A549 (cell line): Measurements from ENCODE around the gene CYP2C8. TPM values are rescaled to one million over a fixed set of nuclear protein-coding genes. Genes with fewer than 3 reads are reported as not detected.

Experiments used
- ATAC-seq, 2 experiments: fragments of 200-7000 bp in 1 of 2; fragments of >200 bp in 1 of 2; cut with Nextera tagmentation in 1 of 2; cut with Tn5 transposase in 1 of 2; 3 replicates each; pipeline versions ENCODE4 v1.8.0 to v1.9.1; 2018 to 2020; ENCODE audit warnings: mild to moderate bottlenecking in 1 of 2, moderate library complexity in 1 of 2
- CTCF ChIA-PET: fragments of 300-600 bp; sonication (Branson Sonifier 250); formaldehyde crosslinking; extraction: SDS; loops from one replicate; lab custom pipeline; 2021; ENCODE audit warnings: antibody characterized with exemption, inconsistent platforms; lab: Yijun Ruan, JAX
- POLR2A ChIA-PET: fragments of 350-600 bp; formaldehyde crosslinking; extraction: SDS; loops from one replicate; lab custom pipeline; 2021; ENCODE audit warnings: antibody characterized with exemption, inconsistent platforms; lab: Yijun Ruan, JAX
- DNase-seq, 2 experiments: peaks; one replicate each; pipeline versions ENCODE4 v3.0.0 to v3.0.0-alpha.2; 2011 to 2016; ENCODE audit warnings: low read depth in 1 of 2, low spot score in 1 of 2
- FAIRE-seq: peaks from 2 replicates; lab custom pipeline; 2011; peaks lifted over from hg19 to GRCh38; lab: Jason Lieb, UNC
- H3K27ac ChIP-seq, 2 experiments: fragments of >200 bp; sonication (Bioruptor Twin); formaldehyde crosslinking; 3 replicates each; pipeline ENCODE4 v1.5.1; 2016 to 2017
- H3K4me1 ChIP-seq: fragments of >200 bp; sonication (Bioruptor Twin); formaldehyde crosslinking; 3 replicates; pipeline ENCODE4 v1.6.1; 2016
- H3K4me2 ChIP-seq: fragments of >200 bp; sonication (Bioruptor Twin); formaldehyde crosslinking; 3 replicates; pipeline ENCODE4 v1.6.1; 2016
- H3K4me3 ChIP-seq: fragments of >200 bp; sonication (Bioruptor Twin); formaldehyde crosslinking; 3 replicates; pipeline ENCODE4 v1.5.1; 2016
- H3K9me3 ChIP-seq: fragments of >200 bp; sonication (Bioruptor Twin); formaldehyde crosslinking; 3 replicates; pipeline ENCODE4 v1.6.1; 2016
- CBX8 ChIP-seq: fragments of 200-600 bp; sonication (generic); IDR thresholded peaks from 2 replicates; pipeline ENCODE4 v1.6.1; 2016
- CHD2 ChIP-seq: fragments of 150-350 bp; IDR thresholded peaks from 2 replicates; pipeline ENCODE4 v1.6.1; 2014; ENCODE audit warnings: low read length; ENCODE audit not compliant: partially characterized antibody
- E2F6 ChIP-seq: IDR thresholded peaks from 2 replicates; pipeline ENCODE4 v1.6.1; 2012; ENCODE audit warnings: low read depth, borderline replicate concordance
- EHMT2 ChIP-seq: fragments of 200-600 bp; sonication (generic); IDR thresholded peaks from 2 replicates; pipeline ENCODE4 v1.6.1; 2016; ENCODE audit warnings: antibody characterized with exemption, low read depth, mild to moderate bottlenecking, moderate library complexity
- FOSB ChIP-seq: fragments of 250-450 bp; sonication (Bioruptor Pico); IDR thresholded peaks from 2 replicates; pipeline ENCODE4 v1.5.0; 2020; ENCODE audit warnings: mild to moderate bottlenecking, moderate library complexity
- FOSL2 ChIP-seq, 2 experiments: fragments of 450-650 bp in 1 of 2; fragments of >200 bp in 1 of 2; sonication (Bioruptor Twin) in 1 of 2; formaldehyde crosslinking; IDR thresholded peaks; 2 replicates each; pipeline versions ENCODE4 v1.5.0 to v1.6.1; 2016 to 2020; ENCODE audit warnings: mild to moderate bottlenecking in 1 of 2, moderate library complexity in 1 of 2
- FOXS1 ChIP-seq: fragments of 250-450 bp; sonication (Bioruptor Pico); IDR thresholded peaks from 2 replicates; pipeline ENCODE4 v1.5.0; 2020; ENCODE audit warnings: mild to moderate bottlenecking, moderate library complexity
- HDAC2 ChIP-seq: fragments of 200-600 bp; sonication (generic); IDR thresholded peaks from 2 replicates; pipeline ENCODE4 v1.6.1; 2016
- HOXB13 ChIP-seq: fragments of 250-450 bp; sonication (Bioruptor Pico); IDR thresholded peaks from 2 replicates; pipeline ENCODE4 v1.5.0; 2020; ENCODE audit warnings: low read depth, mild to moderate bottlenecking, moderate library complexity
- JUN ChIP-seq, 2 experiments: fragments of >200 bp; sonication (Bioruptor Twin); formaldehyde crosslinking; IDR thresholded peaks; 2 replicates in 1 of 2; 3 replicates in 1 of 2; pipeline ENCODE4 v1.6.1; 2016 to 2017
- JUNB ChIP-seq: fragments of >200 bp; sonication (Bioruptor Twin); formaldehyde crosslinking; IDR thresholded peaks from 2 replicates; pipeline ENCODE4 v1.6.1; 2016
- KDM1A ChIP-seq: fragments of 200-600 bp; sonication (generic); IDR thresholded peaks from 2 replicates; pipeline ENCODE4 v1.6.1; 2016; ENCODE audit warnings: low read depth, mild to moderate bottlenecking
- MAZ ChIP-seq: fragments of 150-350 bp; IDR thresholded peaks from 2 replicates; pipeline ENCODE4 v1.6.1; 2014; ENCODE audit warnings: antibody characterized with exemption, low read depth, low read length, borderline replicate concordance
- NR3C1 ChIP-seq: fragments of >200 bp; sonication (Bioruptor Twin); formaldehyde crosslinking; IDR thresholded peaks from 3 replicates; pipeline ENCODE4 v1.6.1; 2017
- POLR2AphosphoS2 ChIP-seq: conservative IDR thresholded peaks from 2 replicates; pipeline ENCODE4 v1.6.1; 2012; ENCODE audit warnings: low read length, improper control_type of control experiment, inconsistent platforms
- SMC3 ChIP-seq: fragments of >200 bp; sonication (Bioruptor Twin); formaldehyde crosslinking; IDR thresholded peaks from 3 replicates; pipeline ENCODE4 v1.6.1; 2018; ENCODE audit warnings: inconsistent platforms
- TFCP2L1 ChIP-seq: fragments of 250-450 bp; sonication (Bioruptor Pico); IDR thresholded peaks from 2 replicates; pipeline ENCODE4 v1.5.0; 2021; ENCODE audit warnings: mild to moderate bottlenecking
- TP53 ChIP-seq: fragments of 250-450 bp; sonication (Bioruptor Pico); IDR thresholded peaks from 2 replicates; pipeline ENCODE4 v1.5.0; 2021; ENCODE audit warnings: mild to moderate bottlenecking, moderate library complexity
- USF2 ChIP-seq: fragments of 450-650 bp; IDR thresholded peaks from 2 replicates; pipeline ENCODE4 v1.6.1; 2014; ENCODE audit warnings: antibody characterized with exemption
- ZC3H11A ChIP-seq: fragments of 450-650 bp; IDR thresholded peaks from 2 replicates; pipeline ENCODE4 v1.6.1; 2014; ENCODE audit warnings: antibody characterized with exemption, mild to moderate bottlenecking
- ZSCAN20 ChIP-seq: fragments of 250-450 bp; sonication (Bioruptor Pico); IDR thresholded peaks from 2 replicates; pipeline ENCODE4 v1.8.0; 2022; ENCODE audit warnings: mild to moderate bottlenecking, moderate library complexity
- WGBS: methylation state at CpG from one replicate; pipeline ENCODE4 v1.1.6; 2017; ENCODE audit errors: missing lambda C conversion rate; 5-methylcytosine and 5-hydroxymethylcytosine counted together
- polyA plus RNA-seq, 4 experiments: library from polyadenylated mRNA; depleted of rRNA in 3 of 4; stranded (reverse); fragments of >200 nt; fragmentation: RNase III in 1 of 4; extraction: RNeasy Plus Mini Kit Qiagen cat#74134 plus additional on column Dnase treatment in 1 of 4; gene quantifications; 2 replicates in 3 of 4; 3 replicates in 1 of 4; pipeline ENCODE4 v1.2.3, GENCODE V29; 2011 to 2017
- TF ChIP-seq, protein P1 (sequence below): fragments of 250-450 bp; sonication (Bioruptor Pico); IDR thresholded peaks from 2 replicates; pipeline ENCODE4 v1.5.0; 2020; ENCODE audit warnings: low read depth, mild to moderate bottlenecking, moderate library complexity
- TF ChIP-seq, protein P2 (sequence below): fragments of 250-450 bp; sonication (Bioruptor Pico); IDR thresholded peaks from 2 replicates; pipeline ENCODE4 v1.5.0; 2021; ENCODE audit warnings: mild to moderate bottlenecking, moderate library complexity, borderline replicate concordance

Gene CYP2C8
- polyA plus RNA-seq, 2 of the 4 experiments (the other 2 are of a cell fraction), result 0.10 TPM; not detected in 1

DNA sequence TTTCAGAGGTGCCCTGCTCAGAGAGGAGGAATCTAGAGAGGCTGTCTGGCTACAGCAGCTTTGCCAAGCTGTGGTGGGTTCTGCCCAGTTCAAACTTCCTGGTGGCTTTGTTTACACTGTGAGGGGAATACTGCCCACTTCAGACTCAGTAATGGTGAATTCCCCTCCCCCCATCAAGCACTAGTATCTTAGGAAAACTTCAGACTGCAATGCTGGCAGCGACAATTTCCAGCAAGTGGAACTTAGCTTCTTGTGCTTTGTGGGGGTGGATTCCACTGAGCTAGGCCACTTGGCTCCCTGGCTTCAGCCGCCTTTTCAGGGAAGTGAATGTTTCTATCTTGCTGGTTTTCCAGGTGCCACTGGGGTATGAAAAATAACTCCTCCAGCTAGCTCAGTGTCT, 42.8 kb downstream of the CYP2C8 start:
- DNase-seq (no peak), FAIRE-seq (no peak), ATAC-seq (no peak)
- no peaks in the 10 kb centered on the region for H3K4me1 ChIP-seq
- H3K27ac ChIP-seq, result no peak overlapping the region
- 67% methylated on average over 1 of the region's 2 CpGs for WGBS
- H3K4me2 ChIP-seq, result no peak overlapping the region
- ChIA-PET POLR2A (no interaction called here), CTCF (no interaction called here)
- H3K4me3 ChIP-seq, result no peak overlapping the region
- H3K9me3 ChIP-seq, result no peaks in the 10 kb centered on the region
- TF ChIP-seq JUN (IDR thresholded peaks at IDR 0.05) (no peak), HOXB13 (no peak), ZSCAN20 (CRISPR knock-in tag) (no peak), CBX8 (no peak), FOSB (CRISPR knock-in tag) (no peak), POLR2AphosphoS2 (no peak), FOXS1 (CRISPR knock-in tag) (no peak), FOSL2 (IDR thresholded peaks at IDR 0.05) (no peak), FOSL2 (CRISPR knock-in tag; IDR thresholded peaks at IDR 0.05) (no peak), TFCP2L1 (CRISPR knock-in tag) (no peak), TP53 (no peak), CHD2 (no peak), USF2 (no peak), ZC3H11A (no peak), SMC3 (no peak), NR3C1 (no peak), EHMT2 (no peak), E2F6 (no peak)
- TF ChIP-seq, protein P1, sequence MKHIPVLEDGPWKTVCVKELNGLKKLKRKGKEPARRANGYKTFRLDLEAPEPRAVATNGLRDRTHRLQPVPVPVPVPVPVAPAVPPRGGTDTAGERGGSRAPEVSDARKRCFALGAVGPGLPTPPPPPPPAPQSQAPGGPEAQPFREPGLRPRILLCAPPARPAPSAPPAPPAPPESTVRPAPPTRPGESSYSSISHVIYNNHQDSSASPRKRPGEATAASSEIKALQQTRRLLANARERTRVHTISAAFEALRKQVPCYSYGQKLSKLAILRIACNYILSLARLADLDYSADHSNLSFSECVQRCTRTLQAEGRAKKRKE, result no peak
- TF ChIP-seq, all 56 proteins: peak for 0

GRCh38 chr10:94997741-94998174, 71.5 kb downstream of the CYP2C8 start:
- ATAC-seq (no peak), DNase-seq (no peak), FAIRE-seq (no peak)
- TF ChIP-seq JUNB (no peak), HOXB13 (no peak), TFCP2L1 (CRISPR knock-in tag) (no peak), HDAC2 (no peak), FOSL2 (IDR thresholded peaks at IDR 0.05) (no peak), FOSL2 (CRISPR knock-in tag; IDR thresholded peaks at IDR 0.05) (no peak), ZC3H11A (no peak), KDM1A (no peak), MAZ (no peak)
- TF ChIP-seq, protein P2, sequence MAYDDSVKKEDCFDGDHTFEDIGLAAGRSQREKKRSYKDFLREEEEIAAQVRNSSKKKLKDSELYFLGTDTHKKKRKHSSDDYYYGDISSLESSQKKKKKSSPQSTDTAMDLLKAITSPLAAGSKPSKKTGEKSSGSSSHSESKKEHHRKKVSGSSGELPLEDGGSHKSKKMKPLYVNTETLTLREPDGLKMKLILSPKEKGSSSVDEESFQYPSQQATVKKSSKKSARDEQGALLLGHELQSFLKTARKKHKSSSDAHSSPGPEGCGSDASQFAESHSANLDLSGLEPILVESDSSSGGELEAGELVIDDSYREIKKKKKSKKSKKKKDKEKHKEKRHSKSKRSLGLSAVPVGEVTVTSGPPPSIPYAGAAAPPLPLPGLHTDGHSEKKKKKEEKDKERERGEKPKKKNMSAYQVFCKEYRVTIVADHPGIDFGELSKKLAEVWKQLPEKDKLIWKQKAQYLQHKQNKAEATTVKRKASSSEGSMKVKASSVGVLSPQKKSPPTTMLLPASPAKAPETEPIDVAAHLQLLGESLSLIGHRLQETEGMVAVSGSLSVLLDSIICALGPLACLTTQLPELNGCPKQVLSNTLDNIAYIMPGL, result no peak
- H3K4me1 ChIP-seq, result no peaks in the 10 kb centered on the region
- ChIA-PET CTCF (no interaction called here), POLR2A (no interaction called here)
- no peak overlapping the region for H3K4me2 ChIP-seq
- no peak overlapping the region for H3K27ac ChIP-seq
- H3K9me3 ChIP-seq, result 0 out of 3 replicates have a peak, but pooled peaks cover under 1% of the 10 kb centered on the region
- no peak overlapping the region for H3K4me3 ChIP-seq
- WGBS, result 60% methylated on average over 5 of the region's 6 CpGs
